Stimulated activated CD4-positive, alpha-beta T cell treated with anti-CD3 and anti-CD28 coated beads, Interleukin-4, amount 100 ng/mL, for 1 hour (primary cell): Measurements from ENCODE around the gene RPAP2.
"Not testable (repeated sequence)": the region's sequence is repeated elsewhere in the genome, so short reads cannot be mapped to it uniquely, and the experiment has no call there.

Source experiments
- DNase-seq: peaks from one replicate; pipeline ENCODE4 v3.0.0-alpha.2; 2020

RPAP2 gene

GRCh38 chr1:92298573-92299476, at the start of gene RPAP2, which contains the start of gene GLMN:
Gene RPAP2, plus strand, starts transcription at chr1:92299059. Its CDS starts 15 bp downstream, at chr1:92299074.
Gene GLMN, minus strand, starts transcription at chr1:92298987. Its CDS starts 988 bp downstream, at chr1:92297999.
- peak; percentile 76 for DNase-seq

- not testable (repeated sequence) for DNase-seq
Measured at GRCh38 chr1:92254714-92255113, 44.1 kb upstream of the RPAP2 start.

GRCh38 chr1:92259350-92259749, 39.5 kb upstream of the RPAP2 start:
- no peak for DNase-seq

GRCh38 chr1:92262516-92262915, 36.3 kb upstream of the RPAP2 start:
- DNase-seq: no peak

GRCh38 chr1:92273039-92273438, 25.8 kb upstream of the RPAP2 start:
- no peak for DNase-seq

- no peak for DNase-seq
Measured at GRCh38 chr1:92274939-92275338, 23.9 kb upstream of the RPAP2 start.

GRCh38 chr1:92276082-92276481, 22.8 kb upstream of the RPAP2 start:
- DNase-seq: no peak

- no peak for DNase-seq
Measured at GRCh38 chr1:92277105-92277723, 21.6 kb upstream of the RPAP2 start.

- DNase-seq: not testable (repeated sequence)
Measured at GRCh38 chr1:92279781-92280180, 19.1 kb upstream of the RPAP2 start.

GRCh38 chr1:92281411-92281810, 17.4 kb upstream of the RPAP2 start:
- not testable (repeated sequence) for DNase-seq

GRCh38 chr1:92291372-92291999, 7.4 kb upstream of the RPAP2 start:
- no peak for DNase-seq

GRCh38 chr1:92298213-92298572, 666 bp upstream of the RPAP2 start:
- no peak for DNase-seq

GRCh38 chr1:92299477-92300150, 755 bp downstream of the RPAP2 start:
- DNase-seq: no peak

GRCh38 chr1:92301021-92301420, 2.2 kb downstream of the RPAP2 start:
- no peak for DNase-seq

GRCh38 chr1:92306020-92306419, 7.2 kb downstream of the RPAP2 start:
- no peak for DNase-seq

GRCh38 chr1:92307980-92308379, 9.1 kb downstream of the RPAP2 start:
- no peak for DNase-seq

- no peak for DNase-seq
Measured at GRCh38 chr1:92310185-92310597, 11.3 kb downstream of the RPAP2 start.

GRCh38 chr1:92314024-92314423, 15.2 kb downstream of the RPAP2 start:
- no peak for DNase-seq

GRCh38 chr1:92315766-92316599, 17.1 kb downstream of the RPAP2 start:
- no peak for DNase-seq

- DNase-seq: no peak
Measured at GRCh38 chr1:92317836-92318493, 19.1 kb downstream of the RPAP2 start.
